ENCODE results near the gene RHOU. TPM values are rescaled to one million over a fixed set of nuclear protein-coding genes. Genes with fewer than 3 reads are reported as not detected.
A peak's percentile ranks its signal among the peaks of the same experiment; 100 is the strongest.
"Not testable (repeated sequence)": the region's sequence is repeated elsewhere in the genome, so short reads cannot be mapped to it uniquely, and the experiment has no call there.

The RHOU gene
- total RNA-seq = 10 to 100 TPM; 43.6 to 52.0 TPM
- long read RNA-seq, full-length matches to known transcripts = 204 of 235 reads
- long read RNA-seq, partial matches to known transcripts = 10 of 235 reads
- long read RNA-seq, other reads (novel, unspliced or antisense) = 21 of 235 reads

- intact Hi-C loops (cut with DNase I, micrococcal nuclease) = loop anchor here in 1 of 2 donors (5.0 kb wide), 1 partner anchor 487 kb away; no protein-coding TSS in a partner anchor
- DNase-seq (peak; percentile 60 to 80), ATAC-seq (peak; percentile 85)
Measured at GRCh38 chr1:228734881-228735801, at the start of gene RHOU. RHOU (plus strand) TSS chr1:228735479; CDS start chr1:228735743, 264 bp downstream.

- DNase-seq = no peak
- intact Hi-C loops (cut with DNase I, micrococcal nuclease) = no loop called here
- ATAC-seq = no peak
Measured at GRCh38 chr1:228687587-228687986, 47.7 kb upstream of the RHOU start.

- intact Hi-C loops (cut with DNase I, micrococcal nuclease) = no loop called here
- ATAC-seq = no peak
- no peak for DNase-seq
Measured at GRCh38 chr1:228689255-228689654, 46.0 kb upstream of the RHOU start.

GRCh38 chr1:228691211-228691610, 44.1 kb upstream of the RHOU start:
- DNase-seq (no peak), ATAC-seq (peak; percentile 86)
- intact Hi-C loops (cut with DNase I, micrococcal nuclease) = no loop called here

- intact Hi-C loops (cut with DNase I, micrococcal nuclease) = no loop called here
- peak in 1 of 2 donors; percentile 16 for DNase-seq
- ATAC-seq = peak; percentile 86
Measured at GRCh38 chr1:228691926-228692325, 43.4 kb upstream of the RHOU start.

- DNase-seq; ATAC-seq; intact Hi-C loops (cut with DNase I, micrococcal nuclease): not testable (repeated sequence)
Measured at GRCh38 chr1:228694447-228694846, 40.8 kb upstream of the RHOU start.

GRCh38 chr1:228695015-228695955, 40.0 kb upstream of the RHOU start:
- DNase-seq = no peak
- intact Hi-C loops (cut with DNase I, micrococcal nuclease) = no loop called here
- ATAC-seq = no peak

- intact Hi-C loops (cut with DNase I, micrococcal nuclease) = no loop called here
- ATAC-seq (no peak), DNase-seq (peak in 1 of 2 donors; percentile 33)
Measured at GRCh38 chr1:228697207-228698016, 37.9 kb upstream of the RHOU start.

GRCh38 chr1:228698017-228698329, 37.3 kb upstream of the RHOU start:
- DNase-seq (no peak), ATAC-seq (no peak)
- intact Hi-C loops (cut with DNase I, micrococcal nuclease) = no loop called here

GRCh38 chr1:228702433-228702832, 32.8 kb upstream of the RHOU start:
- no peak for ATAC-seq
- no peak for DNase-seq
- intact Hi-C loops (cut with DNase I, micrococcal nuclease) = no loop called here

GRCh38 chr1:228706305-228706704, 29.0 kb upstream of the RHOU start:
- intact Hi-C loops (cut with DNase I, micrococcal nuclease) = no loop called here
- DNase-seq (no peak), ATAC-seq (peak; percentile 82)

GRCh38 chr1:228717081-228717480, 18.2 kb upstream of the RHOU start:
- DNase-seq (no peak), ATAC-seq (no peak)
- intact Hi-C loops (cut with DNase I, micrococcal nuclease) = no loop called here

- ATAC-seq (peak; percentile 94), DNase-seq (peak in 1 of 2 donors; percentile 34)
- intact Hi-C loops (cut with DNase I, micrococcal nuclease) = no loop called here
Measured at GRCh38 chr1:228721407-228721806, 13.9 kb upstream of the RHOU start.

- ATAC-seq = no peak
- DNase-seq = no peak
- intact Hi-C loops (cut with DNase I, micrococcal nuclease) = no loop called here
Measured at GRCh38 chr1:228723287-228723686, 12.0 kb upstream of the RHOU start.

GRCh38 chr1:228723921-228724320, 11.4 kb upstream of the RHOU start:
- intact Hi-C loops (cut with DNase I, micrococcal nuclease) = no loop called here
- ATAC-seq = no peak

GRCh38 chr1:228725178-228725577, 10.1 kb upstream of the RHOU start:
- no peak for DNase-seq
- intact Hi-C loops (cut with DNase I, micrococcal nuclease) = no loop called here
- ATAC-seq = no peak

More at GRCh38 chr1:228723921-228724320, 11.4 kb upstream of the RHOU start:
- DNase-seq = no peak

- DNase-seq (no peak), ATAC-seq (no peak)
- intact Hi-C loops (cut with DNase I, micrococcal nuclease) = no loop called here
Measured at GRCh38 chr1:228727681-228728171, 7.6 kb upstream of the RHOU start.

- DNase-seq (no peak), ATAC-seq (no peak)
- intact Hi-C loops (cut with DNase I, micrococcal nuclease) = loop anchor here in 1 of 2 donors (5.0 kb wide), 1 partner anchor 490 kb away; no protein-coding TSS in a partner anchor
Measured at GRCh38 chr1:228732426-228732825, 2.9 kb upstream of the RHOU start.

Measured in left colon (tissue), 2 donors.